GM13976 (cell line): ENCODE measurements around the gene VDR.

Experiments used
- DNase-seq: peaks from one replicate; pipeline ENCODE4 v3.0.0; 2012; ENCODE audit warnings: low spot score
- in situ Hi-C: fragments of 300-500 bp; cut with MboI; formaldehyde crosslinking; loops from one replicate; pipeline ENCODE4 v1.12.0; 2022; ENCODE audit warnings: low sequenced_read_pairs, mixed read lengths, inconsistent platforms; ENCODE audit not compliant: unreplicated experiment
- TF ChIP-seq, protein P1 (sequence below): IDR thresholded peaks from 2 replicates; pipeline ENCODE4 v1.5.1; 2012; ENCODE audit warnings: borderline replicate concordance, mild to moderate bottlenecking; ENCODE audit not compliant: insufficient read depth; ENCODE audit errors: extremely low read depth, missing control alignments, control extremely low read depth

Gene VDR

DNA sequence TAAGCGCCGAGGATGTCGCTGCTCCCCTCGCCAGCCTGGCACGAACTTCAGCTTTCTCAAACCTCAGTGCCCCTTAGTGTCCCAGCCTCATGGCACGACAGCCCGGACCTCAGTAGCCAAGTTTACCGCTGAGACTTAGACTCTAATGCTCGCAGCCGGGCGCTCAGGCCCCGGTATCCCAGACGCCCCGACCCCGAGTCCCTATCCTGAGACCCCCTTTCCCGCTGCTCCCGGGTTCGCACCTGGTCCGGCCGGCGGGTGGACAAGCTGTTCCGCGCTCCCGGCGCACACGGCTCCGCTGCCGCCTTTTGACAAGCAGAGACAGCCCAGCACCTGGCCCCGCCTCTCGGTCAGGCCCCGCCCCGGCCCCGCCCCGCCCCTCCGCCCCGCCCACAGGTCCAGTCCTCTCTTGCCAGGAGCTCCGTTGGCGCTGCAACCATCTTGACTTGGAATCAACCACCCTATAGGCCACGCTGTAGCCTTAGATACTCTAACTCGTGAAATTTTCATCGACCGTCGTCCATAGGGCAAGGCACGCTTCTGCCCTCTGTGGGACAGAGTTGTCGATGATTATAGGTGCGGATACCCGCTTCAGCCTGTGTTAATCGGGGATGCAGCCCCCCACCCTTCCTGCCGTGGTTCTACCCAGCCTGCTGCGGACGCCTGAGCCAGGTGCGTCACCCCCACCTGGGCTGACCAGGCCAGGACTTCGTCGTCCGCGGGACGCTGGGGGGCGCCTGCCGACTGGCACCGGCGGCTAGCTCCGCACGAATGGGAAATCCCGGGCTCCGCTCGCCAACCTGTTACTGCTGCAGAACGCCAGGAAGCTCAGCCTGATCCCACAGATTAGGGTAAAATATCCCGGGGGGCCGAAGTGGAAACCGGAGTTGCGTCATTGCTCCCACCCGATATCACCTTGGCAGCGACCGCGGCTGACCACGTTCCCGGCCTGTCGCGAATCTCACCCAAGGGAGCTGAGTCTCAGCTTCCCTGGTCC lies at the start of gene VDR:
Gene VDR (minus strand): TSS at position 282 of the 997 bp plus-strand sequence. CDS start 25,881 bp downstream, outside the sequence.
- TF ChIP-seq, protein P1, sequence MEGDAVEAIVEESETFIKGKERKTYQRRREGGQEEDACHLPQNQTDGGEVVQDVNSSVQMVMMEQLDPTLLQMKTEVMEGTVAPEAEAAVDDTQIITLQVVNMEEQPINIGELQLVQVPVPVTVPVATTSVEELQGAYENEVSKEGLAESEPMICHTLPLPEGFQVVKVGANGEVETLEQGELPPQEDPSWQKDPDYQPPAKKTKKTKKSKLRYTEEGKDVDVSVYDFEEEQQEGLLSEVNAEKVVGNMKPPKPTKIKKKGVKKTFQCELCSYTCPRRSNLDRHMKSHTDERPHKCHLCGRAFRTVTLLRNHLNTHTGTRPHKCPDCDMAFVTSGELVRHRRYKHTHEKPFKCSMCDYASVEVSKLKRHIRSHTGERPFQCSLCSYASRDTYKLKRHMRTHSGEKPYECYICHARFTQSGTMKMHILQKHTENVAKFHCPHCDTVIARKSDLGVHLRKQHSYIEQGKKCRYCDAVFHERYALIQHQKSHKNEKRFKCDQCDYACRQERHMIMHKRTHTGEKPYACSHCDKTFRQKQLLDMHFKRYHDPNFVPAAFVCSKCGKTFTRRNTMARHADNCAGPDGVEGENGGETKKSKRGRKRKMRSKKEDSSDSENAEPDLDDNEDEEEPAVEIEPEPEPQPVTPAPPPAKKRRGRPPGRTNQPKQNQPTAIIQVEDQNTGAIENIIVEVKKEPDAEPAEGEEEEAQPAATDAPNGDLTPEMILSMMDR: peak; percentile 51
- in situ Hi-C loops: no loop called here
- peak; percentile 94 for DNase-seq

DNA sequence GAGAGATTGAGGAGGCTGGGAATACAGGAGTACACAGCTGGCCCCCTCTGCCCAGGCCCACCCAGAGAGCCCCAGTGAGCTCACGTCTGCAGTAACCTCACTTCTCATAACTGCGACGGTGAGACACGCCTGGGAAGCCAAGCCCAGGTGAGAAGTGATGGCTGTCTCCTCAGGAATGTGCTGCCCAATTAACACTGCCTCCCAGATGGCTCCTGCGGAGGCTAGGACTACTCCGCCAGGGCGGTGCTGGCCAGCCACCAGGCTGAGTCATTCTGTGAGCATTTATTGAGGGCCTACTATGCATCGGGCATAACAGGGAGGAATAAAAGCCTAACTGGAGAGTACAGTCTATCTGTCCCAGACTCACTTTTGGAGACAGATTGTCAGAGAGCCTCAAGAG lies 49.3 kb upstream of the VDR start:
- in situ Hi-C loops: loop anchor here (25.0 kb wide), 1 partner anchor 208 kb away; the partner anchor contains the start of gene ASB8
- TF ChIP-seq, protein P1: no peak
- DNase-seq: no peak

DNA sequence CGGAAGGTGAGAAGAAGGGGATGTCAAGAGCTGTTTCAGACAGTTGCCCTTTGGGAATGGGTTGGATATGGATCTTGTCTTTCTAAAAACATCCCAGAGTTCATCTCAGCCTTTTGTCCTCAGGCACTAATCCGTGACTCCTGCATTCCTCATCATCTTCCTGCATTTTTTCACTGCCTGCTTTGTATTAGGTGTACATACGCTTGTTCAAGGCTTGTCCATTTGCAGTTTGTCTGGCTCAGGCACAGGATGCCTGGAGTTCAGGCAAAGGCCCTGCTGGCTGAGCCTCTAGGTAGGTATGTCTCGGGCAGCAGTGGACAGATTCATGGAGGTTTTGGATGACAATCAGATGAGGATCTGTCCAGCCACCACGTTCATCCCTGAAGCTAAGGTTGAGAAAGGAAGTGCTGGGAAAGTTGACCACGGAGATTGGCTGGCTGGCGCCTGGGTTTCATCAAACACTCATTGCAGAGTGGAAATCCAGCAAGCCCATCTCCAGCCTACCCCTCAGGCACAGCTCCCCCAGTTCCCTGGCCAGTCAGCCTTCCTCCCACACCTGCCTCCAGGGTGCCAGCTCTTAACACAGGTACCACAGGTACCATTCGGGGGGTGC lies 46.2 kb upstream of the VDR start:
- in situ Hi-C loops: loop anchor here (25.0 kb wide), 1 partner anchor 211 kb away; the partner anchor contains the start of gene ASB8
- TF ChIP-seq, protein P1: no peak
- DNase-seq: no peak

DNA sequence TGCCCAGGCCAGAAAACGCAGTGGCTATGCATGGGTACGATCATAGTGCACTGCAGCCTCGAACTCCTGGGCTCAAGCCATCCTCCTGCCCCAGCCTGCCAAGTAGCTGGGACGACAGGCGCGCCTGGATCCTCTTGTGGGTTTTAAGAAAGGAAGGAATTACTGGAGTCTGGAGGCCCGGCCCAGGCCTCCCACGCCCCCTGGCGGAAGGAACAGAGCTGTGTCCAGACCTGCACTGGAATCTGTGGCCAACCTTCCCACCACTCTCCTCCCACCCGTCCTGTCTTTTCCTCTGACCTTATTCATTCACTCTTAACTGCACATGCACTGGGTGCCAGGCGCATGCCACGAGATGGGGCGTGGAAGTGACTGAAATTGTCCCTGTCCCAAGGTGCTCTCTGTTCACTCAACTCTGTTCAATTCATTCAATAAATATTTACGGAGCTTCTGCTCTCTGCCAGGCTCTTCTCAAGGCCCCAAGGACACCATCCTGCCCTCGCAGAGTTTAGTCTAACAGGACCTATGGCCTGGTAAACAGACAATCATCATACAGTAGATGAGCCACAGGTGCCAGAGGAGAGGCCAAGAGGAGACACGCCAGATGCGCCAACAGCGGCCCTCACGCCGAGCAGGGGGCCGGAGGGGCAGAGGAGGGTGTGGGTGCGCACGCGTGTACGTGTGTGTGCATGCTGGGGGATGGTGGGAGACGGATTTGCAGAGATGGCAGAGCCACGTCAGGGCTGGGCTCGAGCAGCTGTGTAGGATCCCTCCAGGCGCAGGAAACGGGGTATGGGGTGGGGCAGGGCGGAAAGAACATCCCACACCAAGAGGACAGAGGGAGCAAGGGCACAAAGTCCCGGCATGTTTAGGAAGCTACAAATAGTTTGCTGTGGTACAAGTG lies 44.9 kb upstream of the VDR start:
- peak; percentile 83 for DNase-seq
- TF ChIP-seq, protein P1: peak; percentile 88
- in situ Hi-C loops: loop anchor here (25.0 kb wide), 1 partner anchor 213 kb away; the partner anchor contains the start of gene ASB8

DNA sequence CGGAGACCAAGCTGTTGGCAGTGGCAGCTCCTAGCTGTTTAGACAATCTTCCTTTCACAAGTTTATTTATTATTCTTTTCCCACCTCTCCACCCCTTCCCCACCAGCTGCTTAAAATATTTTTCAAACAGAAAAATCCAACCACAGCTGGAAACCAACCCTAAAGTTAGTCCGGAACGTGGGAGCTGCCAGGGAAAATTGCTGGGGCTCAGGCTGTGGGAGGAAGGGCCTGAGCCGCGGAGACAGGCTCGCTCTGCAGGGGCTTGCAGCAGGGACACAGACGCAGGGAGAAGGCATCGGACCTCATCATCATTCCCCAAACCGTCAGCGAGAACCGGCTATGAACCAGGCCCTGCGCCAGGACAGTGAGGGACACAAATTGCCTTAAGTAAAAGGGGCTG lies 42.5 kb upstream of the VDR start:
- TF ChIP-seq, protein P1: no peak
- no peak for DNase-seq
- in situ Hi-C loops: no loop called here
